ENCODE results near the gene CCDC149.

GRCh38 chr4:24820541-24820940 is 92.3 kb downstream of the CCDC149 start:
- TF ChIP-seq CTCF (conservative IDR thresholded peaks at IDR 0.05 in 1 of 2, IDR thresholded peaks at IDR 0.05 in 1 of 2; ENCODE audit: extremely low read depth in 1 of 2, insufficient read depth in 1 of 2, low read depth in 1 of 2, low read length in 2 of 2) (no peak), EZH2 (IDR thresholded peaks at IDR 0.05; ENCODE audit: borderline replicate concordance, low read length) (no peak)

All from mammary epithelial cell (primary cell).